GM21619 (cell line): ENCODE measurements around the gene COA6.
"Not testable (repeated sequence)": the region's sequence is repeated elsewhere in the genome, so short reads cannot be mapped to it uniquely, and the experiment has no call there.

Source experiments
- ATAC-seq: cut with Tn5 transposase; IDR thresholded peaks from one replicate; pipeline ENCODE4 v1.9.1; 2021; ENCODE audit not compliant: unreplicated experiment

COA6 gene

GRCh38 chr1:234373064-234373958 lies at the start of gene COA6:
TSS of gene COA6 (plus strand) at chr1:234373456. CDS start at chr1:234373467, 11 bp downstream.
- ATAC-seq: peak; percentile 93

- no peak for ATAC-seq
Measured at GRCh38 chr1:234324821-234325220, 48.4 kb upstream of the COA6 start.

- peak; percentile 25 for ATAC-seq
Measured at GRCh38 chr1:234325878-234326496, 47.3 kb upstream of the COA6 start.

GRCh38 chr1:234326497-234327366 lies 46.5 kb upstream of the COA6 start:
- ATAC-seq: peak; percentile 68

GRCh38 chr1:234327577-234328164 lies 45.6 kb upstream of the COA6 start:
- no peak for ATAC-seq

- ATAC-seq: no peak
Measured at GRCh38 chr1:234330843-234331215, 42.4 kb upstream of the COA6 start.

- no peak for ATAC-seq
Measured at GRCh38 chr1:234331507-234331906, 41.7 kb upstream of the COA6 start.

- ATAC-seq: no peak
Measured at GRCh38 chr1:234336359-234336758, 36.9 kb upstream of the COA6 start.

- no peak for ATAC-seq
Measured at GRCh38 chr1:234337233-234337632, 36.0 kb upstream of the COA6 start.

GRCh38 chr1:234340528-234340927 lies 32.7 kb upstream of the COA6 start:
- no peak for ATAC-seq

GRCh38 chr1:234342774-234343173 lies 30.5 kb upstream of the COA6 start:
- no peak for ATAC-seq

- ATAC-seq: no peak
Measured at GRCh38 chr1:234345237-234345636, 28.0 kb upstream of the COA6 start.

- no peak for ATAC-seq
Measured at GRCh38 chr1:234348964-234349363, 24.3 kb upstream of the COA6 start.

GRCh38 chr1:234355782-234356510 lies 17.3 kb upstream of the COA6 start:
- ATAC-seq: no peak

GRCh38 chr1:234356615-234357269 lies 16.5 kb upstream of the COA6 start:
- not testable (repeated sequence) for ATAC-seq

- ATAC-seq: no peak
Measured at GRCh38 chr1:234357831-234358230, 15.4 kb upstream of the COA6 start.

GRCh38 chr1:234361102-234361603 lies 12.1 kb upstream of the COA6 start:
- ATAC-seq: no peak

GRCh38 chr1:234362558-234362957 lies 10.7 kb upstream of the COA6 start:
- ATAC-seq: no peak

- no peak for ATAC-seq
Measured at GRCh38 chr1:234368320-234369032, 4.8 kb upstream of the COA6 start.
